ENCODE data around the gene ARAP2.

- TF ChIP-seq CTCF (conservative IDR thresholded peaks at IDR 0.05; ENCODE audit: low read length), result no peak
- TF ChIP-seq EZH2phosphoT487 (IDR thresholded peaks at IDR 0.05; ENCODE audit: borderline replicate concordance), result no peak
Measured at GRCh38 chr4:36237366-36238313, 6.7 kb downstream of the ARAP2 start.

All from Loucy (cell line).